ENCODE data around the gene SRCIN1.
"Not testable (repeated sequence)": the region's sequence is repeated elsewhere in the genome, so short reads cannot be mapped to it uniquely, and the experiment has no call there.

GRCh38 chr17:38482700-38483043, 123.1 kb downstream of the SRCIN1 start:
- TF ChIP-seq, protein P1, sequence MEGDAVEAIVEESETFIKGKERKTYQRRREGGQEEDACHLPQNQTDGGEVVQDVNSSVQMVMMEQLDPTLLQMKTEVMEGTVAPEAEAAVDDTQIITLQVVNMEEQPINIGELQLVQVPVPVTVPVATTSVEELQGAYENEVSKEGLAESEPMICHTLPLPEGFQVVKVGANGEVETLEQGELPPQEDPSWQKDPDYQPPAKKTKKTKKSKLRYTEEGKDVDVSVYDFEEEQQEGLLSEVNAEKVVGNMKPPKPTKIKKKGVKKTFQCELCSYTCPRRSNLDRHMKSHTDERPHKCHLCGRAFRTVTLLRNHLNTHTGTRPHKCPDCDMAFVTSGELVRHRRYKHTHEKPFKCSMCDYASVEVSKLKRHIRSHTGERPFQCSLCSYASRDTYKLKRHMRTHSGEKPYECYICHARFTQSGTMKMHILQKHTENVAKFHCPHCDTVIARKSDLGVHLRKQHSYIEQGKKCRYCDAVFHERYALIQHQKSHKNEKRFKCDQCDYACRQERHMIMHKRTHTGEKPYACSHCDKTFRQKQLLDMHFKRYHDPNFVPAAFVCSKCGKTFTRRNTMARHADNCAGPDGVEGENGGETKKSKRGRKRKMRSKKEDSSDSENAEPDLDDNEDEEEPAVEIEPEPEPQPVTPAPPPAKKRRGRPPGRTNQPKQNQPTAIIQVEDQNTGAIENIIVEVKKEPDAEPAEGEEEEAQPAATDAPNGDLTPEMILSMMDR (IDR thresholded peaks at IDR 0.05): not testable (repeated sequence)
- not testable (repeated sequence) for TF ChIP-seq POLR2A (IDR thresholded peaks at IDR 0.05)

Measured in thyroid gland (tissue), 4 donors.